GM19238 (cell line): ENCODE data around the gene ADIRF.
"Not testable (repeated sequence)": the region's sequence is repeated elsewhere in the genome, so short reads cannot be mapped to it uniquely, and the experiment has no call there.

ENCODE experiments used
- DNase-seq: peaks from one replicate; pipeline ENCODE4 v3.0.0; 2011; ENCODE audit warnings: low spot score; ENCODE audit not compliant: insufficient read length

ADIRF gene

GRCh38 chr10:86976362-86977056 is 8.2 kb downstream of the ADIRF start:
- no peak for DNase-seq

GRCh38 chr10:86978457-86978856 is 10.2 kb downstream of the ADIRF start:
- not testable (repeated sequence) for DNase-seq

GRCh38 chr10:86979296-86979818 is 11.1 kb downstream of the ADIRF start:
- no peak for DNase-seq

- DNase-seq: no peak
These were observed 11.7 kb downstream of the ADIRF start for GRCh38 chr10:86979977-86980448.

GRCh38 chr10:86981020-86981419 is 12.7 kb downstream of the ADIRF start:
- DNase-seq: not testable (repeated sequence)

- no peak for DNase-seq
These were observed 13.4 kb downstream of the ADIRF start for GRCh38 chr10:86981716-86982115.

GRCh38 chr10:86984498-86984897 is 16.2 kb downstream of the ADIRF start:
- DNase-seq: not testable (repeated sequence)

- DNase-seq: no peak
These were observed 20.2 kb downstream of the ADIRF start for GRCh38 chr10:86988520-86988919.

GRCh38 chr10:86991362-86991761 is 23.1 kb downstream of the ADIRF start:
- not testable (repeated sequence) for DNase-seq

GRCh38 chr10:86992456-86992855 is 24.2 kb downstream of the ADIRF start:
- DNase-seq: no peak

- DNase-seq: no peak
These were observed 24.6 kb downstream of the ADIRF start for GRCh38 chr10:86992929-86993328.

- DNase-seq: not testable (repeated sequence)
These were observed 31.6 kb downstream of the ADIRF start for GRCh38 chr10:86999802-87000403.

GRCh38 chr10:87000491-87000890 is 32.2 kb downstream of the ADIRF start:
- no peak for DNase-seq

- DNase-seq: not testable (repeated sequence)
These were observed 38.8 kb downstream of the ADIRF start for GRCh38 chr10:87007124-87007523.

GRCh38 chr10:87007674-87008073 is 39.4 kb downstream of the ADIRF start:
- not testable (repeated sequence) for DNase-seq

GRCh38 chr10:87008303-87008702 is 40.0 kb downstream of the ADIRF start:
- not testable (repeated sequence) for DNase-seq

GRCh38 chr10:87009134-87009696 is 40.9 kb downstream of the ADIRF start:
- not testable (repeated sequence) for DNase-seq

GRCh38 chr10:87013528-87013927 is 45.2 kb downstream of the ADIRF start:
- DNase-seq: not testable (repeated sequence)

GRCh38 chr10:87014986-87015716 is 46.9 kb downstream of the ADIRF start:
- DNase-seq: not testable (repeated sequence)

- not testable (repeated sequence) for DNase-seq
These were observed 49.8 kb downstream of the ADIRF start for GRCh38 chr10:87018127-87018526.

GRCh38 chr10:87019066-87019465 is 50.8 kb downstream of the ADIRF start:
- DNase-seq: not testable (repeated sequence)
